HG03064 (cell line): ENCODE data around the gene PRAC1.
"Not testable (repeated sequence)": the region's sequence is repeated elsewhere in the genome, so short reads cannot be mapped to it uniquely, and the experiment has no call there.

Source experiments
- ATAC-seq: cut with Tn5 transposase; IDR thresholded peaks from one replicate; pipeline ENCODE4 v1.9.1; 2021; ENCODE audit warnings: low read depth; ENCODE audit not compliant: unreplicated experiment

Gene PRAC1

DNA sequence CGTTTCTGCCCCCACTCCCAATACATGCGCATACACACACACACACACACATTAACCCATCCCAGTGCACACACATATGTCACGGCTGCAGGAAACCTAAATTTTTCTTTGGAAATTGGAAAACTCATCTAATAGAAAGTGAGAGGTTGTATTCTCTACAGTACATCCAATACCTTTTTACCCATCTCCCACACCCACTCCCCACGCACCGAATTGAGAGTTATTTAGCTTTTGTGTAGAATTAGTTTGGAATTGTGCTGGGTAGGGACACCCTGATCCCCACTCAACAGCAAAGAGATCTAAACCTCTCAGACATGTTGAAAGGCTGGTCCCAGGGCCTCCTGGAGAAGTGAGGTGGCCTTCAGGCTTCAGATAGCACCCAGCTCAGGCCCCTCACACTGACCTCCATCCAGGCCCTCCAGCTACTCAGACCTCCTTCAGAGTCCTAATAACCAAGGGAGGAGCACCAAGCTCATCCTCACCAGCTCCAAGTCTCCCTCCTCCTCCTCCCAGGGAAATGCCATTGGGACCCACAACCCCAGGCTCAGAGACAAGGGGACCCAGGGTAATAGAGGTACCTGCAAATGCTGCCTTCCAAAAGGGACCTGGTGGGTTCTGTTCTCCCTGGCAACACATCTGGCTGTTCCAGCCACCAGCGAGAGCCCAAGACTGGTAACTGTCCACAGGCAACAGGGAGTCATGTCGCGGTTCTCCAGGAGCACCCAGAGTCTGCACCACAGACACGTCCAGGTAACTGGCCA is 5.3 kb upstream of the PRAC1 start:
- ATAC-seq, result no peak

DNA sequence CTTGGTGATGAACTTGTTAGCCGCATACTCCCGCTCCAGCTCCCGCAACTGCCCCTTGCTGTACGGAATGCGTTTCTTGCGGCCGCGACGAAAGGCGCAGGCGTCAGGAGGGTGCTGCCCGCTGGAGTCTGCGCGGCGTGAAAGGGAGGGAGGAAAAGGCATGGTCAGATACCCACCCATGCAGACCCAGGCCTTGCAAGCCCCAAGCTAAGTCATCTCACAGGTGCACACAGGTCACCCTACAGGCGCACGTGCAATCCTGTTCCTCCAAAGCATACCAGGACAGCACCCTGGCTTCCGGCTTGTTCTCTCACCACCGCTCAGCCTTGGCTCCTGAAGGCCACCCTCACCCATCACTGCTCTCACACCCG is 4.6 kb upstream of the PRAC1 start:
- no peak for ATAC-seq

DNA sequence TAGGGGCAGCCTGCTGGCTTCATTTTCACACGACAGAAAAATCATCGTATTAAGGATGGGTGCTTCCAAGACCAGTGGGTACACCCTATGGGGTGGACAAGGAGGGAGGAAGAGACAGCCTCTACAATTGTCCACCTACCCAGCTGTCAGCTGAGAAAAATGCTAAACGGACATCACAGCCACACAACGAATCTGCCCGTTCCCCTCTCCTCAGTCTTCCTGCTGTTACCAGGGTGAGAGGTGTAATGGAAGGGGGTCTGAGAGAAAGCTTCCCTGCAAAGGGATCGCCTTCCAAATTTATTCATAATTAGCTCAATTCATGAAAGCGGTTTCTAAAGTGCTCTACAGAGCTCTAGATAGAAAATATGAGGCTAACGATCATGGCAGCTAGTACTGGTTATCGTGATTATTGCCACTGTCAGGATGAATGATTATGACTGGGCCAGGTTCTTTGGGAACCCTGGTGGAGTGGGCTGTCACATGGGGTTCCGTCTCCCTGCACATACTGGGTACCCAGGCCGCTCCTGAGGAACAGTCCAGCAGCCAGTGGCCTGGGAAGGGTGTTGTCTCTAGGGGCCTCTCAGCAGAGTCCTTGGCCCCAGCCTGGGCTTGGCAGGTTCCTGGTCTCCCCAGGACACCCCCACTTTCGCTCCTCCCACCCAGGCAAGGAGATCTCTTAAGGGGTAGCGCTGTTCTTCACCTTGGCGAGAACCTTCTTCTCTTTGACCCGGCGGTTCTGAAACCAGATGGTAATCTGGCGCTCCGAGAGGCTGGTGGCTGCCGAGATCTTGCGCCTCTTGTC is 4.0 kb upstream of the PRAC1 start:
- no peak for ATAC-seq

DNA sequence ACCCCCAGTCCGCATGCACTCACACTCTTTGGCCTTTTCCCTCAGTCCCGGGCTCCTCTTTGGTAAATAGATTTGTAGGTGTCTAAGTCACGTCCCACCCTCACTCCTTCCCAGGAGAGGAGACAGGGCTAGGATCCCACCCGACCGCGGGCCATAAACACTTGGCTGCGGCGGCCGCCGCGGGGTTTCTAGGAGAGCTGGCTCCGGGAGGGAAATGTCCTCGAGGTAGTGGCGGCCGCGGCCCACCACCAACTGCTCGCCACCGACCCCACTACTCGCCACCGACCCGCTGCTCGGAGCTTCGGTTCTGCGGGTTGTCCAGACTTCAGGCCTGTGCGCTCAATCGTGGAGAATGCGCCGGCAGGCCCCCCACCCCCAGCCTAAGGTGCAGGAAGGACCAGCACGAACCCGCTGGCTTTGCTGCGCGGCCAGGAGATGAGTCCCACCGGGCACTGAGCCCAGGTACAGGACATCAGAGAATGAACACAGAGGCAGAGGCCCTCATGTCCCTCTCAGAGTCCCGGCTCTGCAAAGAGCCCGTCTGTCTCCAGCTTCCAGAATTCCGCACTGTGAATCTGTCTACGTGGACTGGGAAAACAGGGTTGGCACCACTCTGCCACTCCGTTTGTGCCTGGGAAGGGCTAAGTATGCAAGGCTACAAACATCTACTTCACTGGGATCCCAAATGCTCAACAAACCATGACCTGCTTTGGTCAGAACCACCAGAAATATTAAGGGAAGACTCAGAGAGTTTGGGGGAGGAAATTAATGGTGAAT is 3.2 kb upstream of the PRAC1 start:
- ATAC-seq, result no peak

DNA sequence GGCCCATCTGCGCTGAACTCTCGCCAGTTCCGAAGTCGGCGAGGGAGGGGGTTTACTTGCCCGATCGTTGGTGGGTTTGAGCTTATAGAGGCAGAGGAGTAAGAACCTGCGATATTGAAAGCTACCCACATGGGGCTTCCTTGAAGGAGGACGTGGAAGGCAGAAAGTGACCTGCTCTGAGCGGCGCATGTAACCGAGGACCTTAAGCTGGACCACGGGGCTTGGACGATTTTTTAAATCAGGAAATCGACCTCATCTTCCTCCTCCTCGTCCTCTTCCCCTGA is 2.6 kb upstream of the PRAC1 start:
- ATAC-seq, result no peak

DNA sequence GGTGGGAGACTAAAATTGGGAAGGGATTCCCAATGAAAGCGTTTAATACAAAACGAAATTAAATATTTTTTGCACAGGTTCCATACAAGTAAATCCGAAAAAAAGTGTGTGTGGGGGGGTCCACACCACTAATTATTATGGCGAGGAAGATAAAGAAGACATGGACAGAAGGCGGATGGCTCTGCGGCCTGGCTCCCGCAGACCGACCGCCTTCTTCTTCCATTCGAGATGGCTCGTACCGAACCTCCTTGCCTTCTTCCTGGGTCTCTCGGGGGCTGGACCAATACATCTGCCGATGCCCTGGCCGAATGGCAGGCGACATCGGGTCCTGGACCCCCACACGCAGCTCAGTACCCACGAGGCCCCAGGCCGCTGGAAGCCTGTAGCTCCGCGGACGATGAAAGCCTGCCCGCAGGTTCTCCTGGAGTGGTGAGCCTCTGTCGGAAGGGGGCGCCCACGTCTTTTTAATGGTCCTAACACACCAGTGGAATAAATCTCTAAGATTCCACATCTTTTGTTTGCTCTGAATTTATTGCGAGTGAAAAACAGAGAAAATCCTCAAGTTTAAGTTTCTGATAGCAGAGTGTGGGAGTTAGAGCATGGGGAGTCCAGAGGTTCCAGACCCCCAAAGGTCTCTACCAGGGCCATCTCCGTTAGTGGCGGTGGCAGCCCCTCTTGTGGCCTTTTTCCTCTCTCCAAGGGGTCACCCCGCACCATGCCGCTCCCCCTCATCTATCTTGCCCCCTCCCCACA is 2.1 kb upstream of the PRAC1 start:
- no peak for ATAC-seq

DNA sequence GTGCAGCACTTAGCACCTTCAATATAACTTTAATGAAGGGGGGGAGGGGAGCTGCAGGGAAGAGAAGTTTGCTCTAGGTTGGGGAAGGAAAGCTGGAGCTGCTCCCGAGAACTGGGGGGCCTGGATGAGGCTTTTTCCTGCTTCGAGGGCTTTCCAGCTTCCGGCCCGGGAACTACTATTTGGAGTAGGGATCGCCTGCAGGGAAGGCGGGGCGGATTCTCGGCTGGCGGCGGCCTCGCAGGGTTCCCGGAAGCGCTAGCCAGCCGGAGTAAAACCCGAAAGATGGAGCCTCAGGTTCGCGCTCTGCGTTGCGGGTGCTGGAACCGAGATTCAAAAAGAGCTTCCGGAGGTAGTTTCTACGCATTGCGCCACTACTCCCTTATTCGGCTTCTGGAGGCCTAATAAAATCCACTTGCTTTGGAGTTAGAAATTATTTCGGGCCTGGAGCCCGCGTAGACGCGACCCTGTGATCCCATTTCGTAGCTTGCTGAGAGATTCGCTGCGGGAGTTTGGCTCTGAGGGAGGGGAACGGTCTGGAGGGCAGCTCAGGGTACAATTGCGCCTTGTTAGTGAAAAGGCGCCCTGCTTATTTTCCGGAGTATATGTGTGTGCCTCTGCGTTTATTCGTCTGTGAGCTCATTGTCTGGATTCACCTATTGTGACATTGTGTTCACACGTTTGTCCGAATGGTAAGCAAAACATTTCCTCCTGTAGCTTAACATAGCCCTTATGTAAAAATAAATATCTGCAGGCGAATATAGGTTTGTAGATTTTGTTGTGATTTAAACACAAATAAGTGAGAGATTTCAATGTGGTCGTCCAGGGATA is 1.3 kb upstream of the PRAC1 start:
- ATAC-seq, result no peak

DNA sequence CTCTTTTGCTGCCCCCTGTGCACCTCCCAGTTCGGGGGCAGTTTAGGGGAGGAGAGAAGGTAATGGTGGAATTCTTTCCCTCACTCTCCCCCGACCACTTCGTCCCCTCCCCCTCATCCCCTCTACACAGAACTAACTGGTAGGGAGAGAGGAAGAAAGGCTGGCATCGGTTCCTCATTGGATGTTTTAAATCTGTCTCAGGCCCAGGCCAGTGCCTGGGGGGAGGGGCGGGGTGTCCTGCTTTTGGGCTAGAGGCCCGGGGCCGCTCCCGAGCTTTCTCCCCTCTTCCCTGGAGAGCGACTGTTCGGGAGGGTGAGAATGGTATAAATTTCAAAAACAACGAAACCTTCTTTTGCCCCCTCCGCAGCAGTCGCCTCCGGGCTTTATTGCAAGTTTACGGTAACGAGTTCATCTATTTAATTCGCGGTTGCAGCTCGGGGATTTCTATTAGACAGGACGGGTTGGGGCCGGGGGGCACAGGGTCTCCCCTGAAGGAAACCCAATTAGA is 651 bp upstream of the PRAC1 start, which contains the start of gene PRAC2:
Gene PRAC2 (plus strand): TSS at position 271 of the 508 bp plus-strand sequence. CDS start 1,226 bp downstream, outside the sequence.
- ATAC-seq, result no peak

DNA sequence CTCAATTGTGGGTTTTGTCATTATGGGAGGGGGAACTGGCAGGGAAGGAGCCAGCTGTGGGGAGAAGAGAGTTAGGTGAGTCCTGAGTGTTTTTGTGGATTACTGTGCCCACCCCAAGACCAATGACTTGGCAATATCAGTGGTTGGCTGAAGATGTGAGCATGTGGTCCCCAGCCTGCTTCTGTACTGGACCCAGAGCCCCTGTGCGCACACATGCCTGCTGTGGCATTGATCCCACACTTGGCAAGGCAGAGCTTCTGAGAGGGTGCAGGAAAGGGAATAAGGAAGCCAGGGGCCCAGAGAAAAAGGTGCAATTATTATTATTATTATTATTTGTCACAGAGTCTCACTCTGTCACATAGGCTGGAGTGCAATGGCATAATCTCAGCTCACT is 1.3 kb downstream of the PRAC1 start:
- no peak for ATAC-seq

DNA sequence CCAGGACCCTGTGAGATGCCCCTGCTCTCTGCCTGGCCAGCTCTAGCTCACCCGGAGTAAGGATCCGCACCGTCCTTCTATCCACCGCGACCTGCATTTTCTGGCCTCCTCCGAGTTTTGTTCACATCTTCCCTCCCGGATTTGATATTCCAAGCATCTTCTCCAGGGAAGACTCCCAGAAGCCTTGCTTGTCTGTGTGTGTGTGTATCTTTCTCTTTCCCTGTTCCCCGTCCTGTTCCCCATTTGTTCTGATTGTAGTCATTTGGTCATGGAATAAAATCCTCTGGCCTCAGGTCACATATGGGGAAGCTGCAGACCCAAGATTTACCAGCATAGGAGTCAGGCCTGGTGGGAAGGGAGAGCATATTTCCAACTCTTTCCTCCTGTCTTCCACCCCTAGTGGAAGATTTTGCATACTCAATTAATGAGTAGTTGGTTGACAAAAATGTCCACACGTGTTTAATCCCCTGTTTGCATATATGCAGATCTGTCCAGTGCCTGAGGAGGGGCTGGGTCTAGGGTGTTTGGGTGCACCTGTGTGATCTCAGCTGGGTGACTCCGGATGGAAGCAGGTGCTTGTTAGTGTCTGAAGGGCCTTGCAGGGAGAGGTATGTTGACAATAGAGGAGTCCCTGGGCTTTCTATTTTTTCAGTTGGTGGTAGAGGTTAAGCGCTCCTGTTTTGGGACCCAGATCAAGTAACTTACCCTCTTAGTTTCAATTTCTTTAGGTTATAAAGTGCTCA is 1.9 kb downstream of the PRAC1 start:
- no peak for ATAC-seq

DNA sequence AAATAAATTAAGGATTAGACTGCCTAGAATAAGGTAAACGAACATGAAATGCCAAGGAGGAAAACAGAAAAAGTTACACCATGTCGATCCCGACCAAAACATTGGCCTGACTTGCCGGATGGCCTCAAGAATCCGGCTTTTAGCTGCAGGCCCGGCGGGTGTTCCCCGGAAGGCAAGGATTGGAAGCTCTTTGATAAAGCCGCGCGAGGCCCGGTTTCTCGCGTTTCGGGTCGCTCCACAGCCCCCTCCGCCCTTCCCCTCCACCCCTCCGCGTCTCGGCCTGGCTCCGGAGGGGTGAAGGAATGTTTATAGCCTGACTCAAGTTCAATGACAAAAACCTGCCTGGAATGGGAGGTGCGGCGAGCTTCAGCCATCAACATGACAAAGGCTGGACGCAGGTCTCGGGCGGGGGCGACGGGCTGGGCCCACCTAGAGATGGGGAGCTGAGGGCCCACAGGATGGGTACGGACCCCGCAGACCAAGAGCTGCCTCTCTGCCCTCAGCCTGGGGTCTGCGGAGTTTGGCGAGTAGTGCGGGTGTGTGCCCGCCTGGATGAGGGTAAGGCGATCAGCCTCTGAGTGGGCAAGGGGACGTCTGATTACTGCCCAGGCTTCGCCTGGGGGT is 2.6 kb downstream of the PRAC1 start:
- no peak for ATAC-seq

DNA sequence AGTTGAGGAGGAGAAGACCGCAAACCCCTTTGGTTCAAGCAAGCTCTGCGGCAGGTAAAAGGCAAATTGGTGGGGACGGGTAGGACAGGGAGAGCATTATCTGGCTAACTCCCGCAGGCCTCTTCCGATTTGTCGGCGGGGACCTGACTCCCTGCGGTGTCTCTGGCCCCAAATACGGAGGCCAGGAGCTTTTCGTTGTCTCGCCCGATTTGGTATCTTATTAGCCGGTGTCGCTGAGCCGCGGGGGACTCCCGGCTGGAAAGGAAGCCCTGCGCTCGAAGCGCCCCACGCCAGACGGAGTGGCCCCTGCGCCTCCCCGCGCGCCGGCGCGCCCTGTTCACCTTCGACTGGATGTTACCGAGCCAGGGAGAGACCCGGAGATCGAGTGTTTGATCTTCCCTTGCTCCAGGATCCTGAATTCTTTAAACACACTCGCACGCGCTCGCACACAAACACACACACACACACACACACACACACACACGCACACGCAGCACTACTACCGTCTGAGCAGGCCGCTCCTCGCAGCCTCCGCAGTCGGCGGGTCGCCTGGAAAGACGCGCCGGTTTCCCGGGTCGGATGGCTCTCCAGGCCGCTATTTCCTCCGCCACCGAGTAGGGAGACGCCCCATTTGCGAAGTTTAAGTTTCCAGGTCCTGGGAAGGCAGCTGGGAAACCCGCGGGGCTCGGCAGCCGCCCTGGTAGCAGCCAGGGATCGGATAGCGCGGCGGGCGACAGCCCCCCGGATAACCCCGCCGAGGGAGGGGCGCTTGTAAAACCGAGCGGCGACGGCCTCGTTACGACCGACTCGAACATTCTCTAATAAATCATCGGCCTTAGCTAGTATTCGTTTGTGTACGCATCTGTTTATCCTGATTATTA is 3.3 kb downstream of the PRAC1 start:
- no peak for ATAC-seq

DNA sequence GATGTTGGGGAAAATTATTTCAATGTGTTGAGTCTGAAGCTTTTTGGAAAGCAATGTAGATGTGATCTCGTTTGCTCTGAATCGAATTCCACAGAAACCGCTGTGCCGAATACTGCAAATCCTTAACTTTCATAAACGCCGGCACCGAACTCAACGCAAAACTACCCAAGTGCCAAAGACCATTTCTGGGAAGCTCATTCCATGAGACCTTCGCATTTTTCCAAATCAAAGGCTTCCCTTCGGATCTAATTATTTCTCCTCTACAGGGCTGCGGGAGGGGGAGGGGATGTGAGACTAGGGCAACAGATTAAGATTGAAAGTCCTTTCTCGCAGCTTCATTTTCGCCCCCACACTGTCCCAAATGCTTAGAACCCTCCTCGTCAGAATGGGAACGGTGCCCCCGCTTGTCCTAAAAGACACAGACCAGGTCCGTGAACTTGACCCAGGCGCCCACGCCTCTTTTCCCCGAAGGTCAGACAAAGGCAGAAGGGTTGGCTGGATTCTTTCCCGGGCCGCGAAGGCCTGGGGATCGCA is 4.0 kb downstream of the PRAC1 start:
- no peak for ATAC-seq

DNA sequence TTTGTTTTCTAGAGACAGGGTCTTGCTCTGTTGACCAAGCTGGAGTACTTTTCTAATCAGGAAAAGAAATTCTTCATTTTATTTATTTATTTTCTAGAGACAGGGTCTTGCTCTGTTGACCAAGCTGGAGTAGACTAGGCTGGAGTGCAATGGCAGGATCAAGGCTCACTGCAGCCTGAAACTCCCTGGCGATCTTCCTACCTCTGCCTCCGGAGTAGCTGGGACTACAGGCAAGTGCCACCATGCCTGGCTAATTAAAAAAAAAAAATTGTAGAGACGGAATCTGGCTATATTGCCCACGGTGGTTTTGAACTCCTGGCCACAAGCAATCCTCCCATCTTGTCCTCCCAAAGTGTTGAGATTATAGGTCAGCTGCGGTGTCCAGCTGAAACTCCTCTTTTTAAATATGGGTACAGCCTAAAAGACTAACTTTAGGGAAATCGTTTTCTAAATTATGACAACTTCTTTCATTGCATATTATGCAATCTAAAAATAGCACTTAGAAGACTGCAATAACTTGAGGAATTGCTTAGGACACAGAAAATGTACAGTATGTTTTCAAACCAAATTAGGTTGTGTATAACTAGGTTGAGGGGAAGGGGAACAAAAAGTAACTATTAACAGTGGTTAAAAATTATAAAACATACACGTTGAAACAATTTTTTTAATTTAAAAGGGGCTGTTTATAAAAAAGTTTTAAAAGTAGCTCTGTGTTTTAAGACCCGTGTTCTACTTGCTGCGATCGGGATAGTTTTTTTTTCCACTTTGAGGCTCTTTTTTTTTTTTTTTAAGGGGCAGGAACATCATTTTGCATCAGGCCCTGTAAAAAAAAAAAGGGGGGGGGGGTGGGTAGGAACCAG is 4.7 kb downstream of the PRAC1 start:
- ATAC-seq, result no peak

DNA sequence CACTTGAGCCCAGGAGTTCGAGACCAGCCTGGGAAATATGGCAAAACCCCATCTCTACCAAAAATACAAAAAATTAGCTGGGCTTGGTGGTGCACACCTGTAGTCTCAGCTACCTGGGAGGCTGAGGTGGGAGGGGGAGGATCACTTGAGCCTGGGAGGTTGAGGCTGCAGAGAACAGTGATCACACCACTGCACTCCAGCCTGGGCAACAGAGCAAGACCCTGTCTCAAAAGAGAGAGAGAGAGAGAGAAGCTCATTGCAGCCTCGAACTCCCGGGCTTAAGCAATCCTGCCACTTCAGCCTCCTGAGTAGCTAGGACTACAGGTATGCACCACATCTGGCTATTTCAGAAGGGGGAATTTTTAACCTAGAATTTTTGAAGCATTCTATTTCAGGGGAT is 5.8 kb downstream of the PRAC1 start:
- ATAC-seq, result not testable (repeated sequence)
